ENCODE data around the gene OR5K3. TPM values are rescaled to one million over a fixed set of nuclear protein-coding genes. Genes with fewer than 3 reads are reported as not detected.

Gene OR5K3
- total RNA-seq, 1 experiment from 2014 or later, result not detected

DNA sequence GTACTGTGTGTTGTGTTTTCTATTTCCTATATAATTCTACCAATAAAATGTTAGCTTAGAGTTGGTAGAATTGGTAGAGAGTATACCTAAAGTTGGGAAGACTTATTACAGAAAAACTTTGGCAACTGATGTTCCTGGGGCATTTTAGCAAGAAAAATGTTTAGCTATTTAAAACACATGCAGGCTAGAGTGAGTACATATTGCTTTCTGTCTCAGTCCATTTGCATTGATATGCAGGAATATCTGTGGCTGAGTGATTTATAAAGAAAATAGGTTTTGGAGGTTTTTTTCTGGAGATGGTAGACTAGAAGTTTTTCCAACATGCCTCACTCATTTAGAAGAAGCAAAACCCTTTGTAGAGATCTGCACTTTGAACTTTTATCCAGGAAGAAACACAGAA is 42.1 kb downstream of the OR5K3 start:
- no peak overlapping the region for H2BK15ac ChIP-seq (ENCODE audit: low read depth, low read length)
- H4K20me1 ChIP-seq (ENCODE audit: control insufficient read depth, insufficient read depth, insufficient read length), result no peaks in the 10 kb centered on the region
- H2BK120ac ChIP-seq (ENCODE audit: low read depth, low read length, poor library complexity, severe bottlenecking), result no peak overlapping the region
- H4K5ac ChIP-seq (ENCODE audit: insufficient read length, low read depth, low read length), result no peak overlapping the region
- TF ChIP-seq, protein P1, sequence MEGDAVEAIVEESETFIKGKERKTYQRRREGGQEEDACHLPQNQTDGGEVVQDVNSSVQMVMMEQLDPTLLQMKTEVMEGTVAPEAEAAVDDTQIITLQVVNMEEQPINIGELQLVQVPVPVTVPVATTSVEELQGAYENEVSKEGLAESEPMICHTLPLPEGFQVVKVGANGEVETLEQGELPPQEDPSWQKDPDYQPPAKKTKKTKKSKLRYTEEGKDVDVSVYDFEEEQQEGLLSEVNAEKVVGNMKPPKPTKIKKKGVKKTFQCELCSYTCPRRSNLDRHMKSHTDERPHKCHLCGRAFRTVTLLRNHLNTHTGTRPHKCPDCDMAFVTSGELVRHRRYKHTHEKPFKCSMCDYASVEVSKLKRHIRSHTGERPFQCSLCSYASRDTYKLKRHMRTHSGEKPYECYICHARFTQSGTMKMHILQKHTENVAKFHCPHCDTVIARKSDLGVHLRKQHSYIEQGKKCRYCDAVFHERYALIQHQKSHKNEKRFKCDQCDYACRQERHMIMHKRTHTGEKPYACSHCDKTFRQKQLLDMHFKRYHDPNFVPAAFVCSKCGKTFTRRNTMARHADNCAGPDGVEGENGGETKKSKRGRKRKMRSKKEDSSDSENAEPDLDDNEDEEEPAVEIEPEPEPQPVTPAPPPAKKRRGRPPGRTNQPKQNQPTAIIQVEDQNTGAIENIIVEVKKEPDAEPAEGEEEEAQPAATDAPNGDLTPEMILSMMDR (conservative IDR thresholded peaks at IDR 0.05), result no peak
- no peaks in the 10 kb centered on the region for H3K79me2 ChIP-seq (ENCODE audit: insufficient read depth, low read length)
- H2BK5ac ChIP-seq (ENCODE audit: insufficient read length, low read length), result no peak overlapping the region
- Mint-ChIP-seq H3K27ac (no peak overlapping the region), H3K27me3 (ENCODE audit: low read depth) (no peaks in the 10 kb centered on the region), H3K9me3 (peaks cover 15 to 22% of the 10 kb centered on the region in 2 experiments; a peak in 4 of 5 replicates), H3K4me3 (no peak overlapping the region), H3K4me1 (no peaks in the 10 kb centered on the region), H3K36me3 (ENCODE audit: insufficient read depth in 1 of 3, low read depth in 3 of 3) (peaks cover 0 to 3% (median 0%) of the 10 kb centered on the region in 3 experiments; a peak in 2 of 7 replicates)
- H3K23ac ChIP-seq (ENCODE audit: insufficient read length, low read depth, low read length), result no peak overlapping the region
- H3K4me1 ChIP-seq (ENCODE audit: insufficient read depth, low read length), result no peaks in the 10 kb centered on the region
- no peak overlapping the region for H2AK5ac ChIP-seq (ENCODE audit: insufficient read length, low read length)
- no peaks in the 10 kb centered on the region for H3K9me3 ChIP-seq (ENCODE audit: control insufficient read depth, low read depth, low read length)
- H2BK12ac ChIP-seq (ENCODE audit: insufficient read length, low read depth, low read length), result no peak overlapping the region
- H3K14ac ChIP-seq (ENCODE audit: insufficient read depth, low read length), result no peak overlapping the region
- H3K56ac ChIP-seq (ENCODE audit: insufficient read length, low read depth, low read length), result no peak overlapping the region
- no peaks in the 10 kb centered on the region for H3K23me2 ChIP-seq (ENCODE audit: insufficient read length, low read depth, low read length, poor library complexity, severe bottlenecking)
- no peak overlapping the region for H2BK20ac ChIP-seq (ENCODE audit: low read depth, low read length, poor library complexity, severe bottlenecking)
- H3K27me3 ChIP-seq (ENCODE audit: insufficient read depth, low read length), result no peaks in the 10 kb centered on the region
- H3K79me1 ChIP-seq (ENCODE audit: insufficient read depth, low read depth, low read length, poor library complexity, severe bottlenecking), result no peaks in the 10 kb centered on the region
- no peak overlapping the region for H3K27ac ChIP-seq (ENCODE audit: insufficient read length, low read depth, low read length)
- no peak overlapping the region for H3K9ac ChIP-seq (ENCODE audit: extremely low read depth, insufficient read length, low read length)
- no peak overlapping the region for H3T11ph ChIP-seq (ENCODE audit: low read length)
- H2AFZ ChIP-seq (ENCODE audit: low read length), result no peak overlapping the region
- no peak overlapping the region for H3K18ac ChIP-seq (ENCODE audit: insufficient read length, low read depth, low read length)
- H4K91ac ChIP-seq (ENCODE audit: insufficient read length, low read depth, low read length), result no peak overlapping the region
- DNase-seq, result no peak
- H3K4ac ChIP-seq (ENCODE audit: low read depth, low read length), result no peak overlapping the region
- no peak overlapping the region for H4K8ac ChIP-seq (replicated peaks; ENCODE audit: insufficient read length, low read depth, low read length)
- no peak overlapping the region for H3K4me2 ChIP-seq (ENCODE audit: insufficient read depth, insufficient read length, low read length)
